ENCODE measurements around the gene ABCC6. TPM values are rescaled to one million over a fixed set of nuclear protein-coding genes. Genes with fewer than 3 reads are reported as not detected.

The ABCC6 gene
- total RNA-seq, 1 experiment from 2014 or later: 1.1 TPM

DNA sequence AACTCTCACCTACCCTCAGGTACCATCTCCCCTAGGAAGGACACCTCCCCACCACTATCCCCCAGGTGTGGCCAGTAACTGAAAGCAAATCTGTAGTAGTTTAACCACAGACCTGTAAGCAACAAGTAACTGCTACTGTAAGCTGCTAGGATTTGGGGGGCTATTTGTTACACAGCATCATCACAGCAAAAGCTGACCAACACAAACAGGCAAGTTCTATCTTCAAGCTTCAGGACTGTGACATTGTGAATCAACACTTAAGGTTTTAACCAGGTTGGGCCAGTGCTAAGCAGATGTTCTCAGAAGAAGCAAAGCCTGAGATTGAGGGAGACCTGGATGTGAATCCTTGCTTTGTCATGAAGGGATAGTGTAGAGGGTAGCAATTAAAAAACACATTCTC, 47.0 kb downstream of the ABCC6 start:
- H3K36me3 Mint-ChIP-seq (ENCODE audit: insufficient read depth in 1 of 3, low read depth in 3 of 3): peaks cover 0 to 2% (median 0%) of the 10 kb centered on the region in 3 experiments; a peak in 1 of 7 replicates
- no peak overlapping the region for H2BK120ac ChIP-seq (ENCODE audit: low read depth, low read length, poor library complexity, severe bottlenecking)
- no peak for TF ChIP-seq CTCF (conservative IDR thresholded peaks at IDR 0.05)
- no peak for DNase-seq
- no peak overlapping the region for H3K4me3 Mint-ChIP-seq
- no peak overlapping the region for H4K8ac ChIP-seq (replicated peaks; ENCODE audit: insufficient read length, low read depth, low read length)
- H3K18ac ChIP-seq (ENCODE audit: insufficient read length, low read depth, low read length): no peak overlapping the region
- H3K27ac Mint-ChIP-seq: no peak overlapping the region
- H3K79me2 ChIP-seq (ENCODE audit: insufficient read depth, low read length): no peaks in the 10 kb centered on the region
- H2BK15ac ChIP-seq (ENCODE audit: low read depth, low read length): no peak overlapping the region
- H3K4me1 ChIP-seq (ENCODE audit: insufficient read depth, low read length): no peaks in the 10 kb centered on the region
- no peaks in the 10 kb centered on the region for H3K27me3 ChIP-seq (ENCODE audit: insufficient read depth, low read length)
- H3K56ac ChIP-seq (ENCODE audit: insufficient read length, low read depth, low read length): no peak overlapping the region
- H3K27ac ChIP-seq (ENCODE audit: insufficient read length, low read depth, low read length): no peak overlapping the region
- H3K23ac ChIP-seq (ENCODE audit: insufficient read length, low read depth, low read length): no peak overlapping the region
- no peak overlapping the region for H4K5ac ChIP-seq (ENCODE audit: insufficient read length, low read depth, low read length)
- H3K23me2 ChIP-seq (ENCODE audit: insufficient read length, low read depth, low read length, poor library complexity, severe bottlenecking): no peaks in the 10 kb centered on the region
- no peaks in the 10 kb centered on the region for H3K4me1 Mint-ChIP-seq
- H2BK5ac ChIP-seq (ENCODE audit: insufficient read length, low read length): no peak overlapping the region
- no peak overlapping the region for H3K4ac ChIP-seq (ENCODE audit: low read depth, low read length)
- no peak overlapping the region for H2BK20ac ChIP-seq (ENCODE audit: low read depth, low read length, poor library complexity, severe bottlenecking)
- H3K4me2 ChIP-seq (ENCODE audit: insufficient read depth, insufficient read length, low read length): no peak overlapping the region
- H4K91ac ChIP-seq (ENCODE audit: insufficient read length, low read depth, low read length): no peak overlapping the region
- no peak overlapping the region for H3K14ac ChIP-seq (ENCODE audit: insufficient read depth, low read length)
- H3K9me3 Mint-ChIP-seq: peaks cover 12 to 15% of the 10 kb centered on the region in 2 experiments; a peak in 4 of 5 replicates
- peaks cover 2% of the 10 kb centered on the region; the same call in 1 of the 2 replicates for H3K27me3 Mint-ChIP-seq (ENCODE audit: low read depth)
- no peak overlapping the region for H2BK12ac ChIP-seq (ENCODE audit: insufficient read length, low read depth, low read length)
- no peak overlapping the region for H2AK5ac ChIP-seq (ENCODE audit: insufficient read length, low read length)
- no peaks in the 10 kb centered on the region for H3K79me1 ChIP-seq (ENCODE audit: insufficient read depth, low read depth, low read length, poor library complexity, severe bottlenecking)
- no peaks in the 10 kb centered on the region for H3K9me3 ChIP-seq (ENCODE audit: control insufficient read depth, low read depth, low read length)
- no peak overlapping the region for H3T11ph ChIP-seq (ENCODE audit: low read length)
- H3K9ac ChIP-seq (ENCODE audit: extremely low read depth, insufficient read length, low read length): no peak overlapping the region
- H4K20me1 ChIP-seq (ENCODE audit: control insufficient read depth, insufficient read depth, insufficient read length): no peaks in the 10 kb centered on the region
- H2AFZ ChIP-seq (ENCODE audit: low read length): no peak overlapping the region
